HG03108 (cell line): ENCODE data around the gene ALDH1A3.

ENCODE experiments used
- ATAC-seq: cut with Tn5 transposase; IDR thresholded peaks from one replicate; pipeline ENCODE4 v1.9.1; 2021; ENCODE audit warnings: moderate library complexity; ENCODE audit not compliant: unreplicated experiment

Gene ALDH1A3

DNA sequence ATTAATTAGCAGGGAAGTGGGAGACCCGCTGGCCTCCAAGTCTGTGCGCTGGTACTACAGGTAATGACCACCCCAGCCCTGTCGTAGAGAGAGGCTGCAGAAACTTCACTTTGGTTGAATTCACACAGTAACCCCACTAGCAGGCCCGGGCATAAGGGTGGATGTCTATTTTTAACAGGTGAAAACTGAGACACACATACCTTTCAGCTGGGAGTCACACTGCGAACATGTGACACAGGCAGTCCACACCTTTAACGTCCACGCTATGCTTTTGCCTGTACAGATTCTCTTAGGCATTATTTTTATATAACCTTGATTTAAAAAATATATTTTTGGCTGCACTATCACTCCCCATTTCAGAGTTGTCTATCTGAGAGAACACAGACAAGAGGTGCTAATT, 43.4 kb downstream of the ALDH1A3 start:
- ATAC-seq = no peak

DNA sequence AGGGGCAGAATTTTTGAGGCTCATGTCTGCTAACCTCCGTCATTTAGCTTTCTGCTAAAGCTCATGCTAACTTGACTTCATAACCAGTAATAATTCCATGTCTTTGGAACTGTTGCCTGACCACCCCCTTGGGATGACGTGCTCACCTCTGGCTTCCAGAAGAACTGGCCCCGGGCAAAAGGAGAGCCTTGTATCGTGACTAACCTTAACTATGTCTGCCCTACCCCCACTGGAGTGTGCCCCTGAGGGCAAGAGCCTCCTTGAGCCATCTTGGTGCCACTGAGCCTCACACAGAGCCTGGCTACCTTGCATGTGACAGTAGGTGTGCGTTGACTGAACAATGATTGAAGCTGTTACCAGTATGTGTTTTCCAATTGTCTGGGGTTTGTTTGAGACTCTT, 44.3 kb downstream of the ALDH1A3 start:
- ATAC-seq = no peak

DNA sequence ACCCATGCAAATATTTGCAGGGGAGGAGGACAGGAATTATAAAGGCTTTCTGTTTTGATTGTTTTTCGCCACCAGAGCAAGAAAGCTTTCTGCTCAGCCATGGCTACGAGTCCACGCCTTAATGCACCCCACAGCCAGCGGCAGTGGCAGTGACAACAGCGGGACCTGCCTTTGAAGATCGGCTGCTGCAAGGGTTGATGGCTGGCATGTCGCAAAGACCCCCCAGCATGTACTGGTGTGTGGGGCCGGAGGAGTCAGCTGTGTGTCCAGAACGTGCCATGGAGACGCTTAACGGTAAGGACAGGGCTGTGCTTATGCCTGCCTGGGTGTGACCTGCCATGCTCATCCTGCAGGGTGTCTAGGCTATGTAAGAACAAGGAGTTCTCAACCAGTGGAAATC, 44.8 kb downstream of the ALDH1A3 start:
- no peak for ATAC-seq

DNA sequence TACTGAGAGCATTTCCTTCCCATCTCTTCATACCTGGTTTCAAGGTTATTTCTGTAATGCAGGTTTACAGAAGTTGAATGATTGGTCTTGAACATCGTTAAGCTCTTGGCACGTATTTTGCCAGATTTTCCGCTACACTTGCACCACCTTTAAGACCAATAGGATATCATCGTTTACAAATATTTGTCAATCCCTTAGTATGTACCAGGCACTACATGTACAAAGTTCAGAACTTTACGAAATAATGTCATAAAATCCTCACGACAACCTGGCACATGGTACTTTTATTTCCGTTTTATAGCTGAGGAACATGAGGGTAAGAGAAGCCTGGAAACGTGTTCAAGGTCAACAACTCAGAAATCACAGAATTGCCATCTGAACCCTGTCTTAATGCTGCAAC, 45.8 kb downstream of the ALDH1A3 start:
- no peak for ATAC-seq

DNA sequence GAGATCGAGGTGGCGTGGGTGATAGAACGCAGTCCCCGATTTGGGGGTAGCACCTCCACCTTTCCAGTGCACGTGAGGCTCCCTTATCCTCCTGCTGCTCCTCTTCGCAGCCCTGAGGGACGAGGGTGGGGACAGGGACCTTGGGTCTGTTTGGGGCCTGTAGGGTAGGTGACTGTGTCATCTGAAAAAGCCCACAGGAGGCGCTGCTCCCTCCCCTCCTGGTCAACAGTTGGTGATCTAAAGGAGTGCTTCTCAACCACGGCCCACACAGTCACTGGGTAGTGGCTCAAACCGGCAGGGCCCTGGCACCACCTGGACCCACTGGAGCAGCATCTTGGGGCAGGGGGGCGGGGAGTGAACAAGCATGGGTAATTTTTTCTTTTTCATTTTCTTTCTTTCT, 46.6 kb downstream of the ALDH1A3 start:
- ATAC-seq = no peak

DNA sequence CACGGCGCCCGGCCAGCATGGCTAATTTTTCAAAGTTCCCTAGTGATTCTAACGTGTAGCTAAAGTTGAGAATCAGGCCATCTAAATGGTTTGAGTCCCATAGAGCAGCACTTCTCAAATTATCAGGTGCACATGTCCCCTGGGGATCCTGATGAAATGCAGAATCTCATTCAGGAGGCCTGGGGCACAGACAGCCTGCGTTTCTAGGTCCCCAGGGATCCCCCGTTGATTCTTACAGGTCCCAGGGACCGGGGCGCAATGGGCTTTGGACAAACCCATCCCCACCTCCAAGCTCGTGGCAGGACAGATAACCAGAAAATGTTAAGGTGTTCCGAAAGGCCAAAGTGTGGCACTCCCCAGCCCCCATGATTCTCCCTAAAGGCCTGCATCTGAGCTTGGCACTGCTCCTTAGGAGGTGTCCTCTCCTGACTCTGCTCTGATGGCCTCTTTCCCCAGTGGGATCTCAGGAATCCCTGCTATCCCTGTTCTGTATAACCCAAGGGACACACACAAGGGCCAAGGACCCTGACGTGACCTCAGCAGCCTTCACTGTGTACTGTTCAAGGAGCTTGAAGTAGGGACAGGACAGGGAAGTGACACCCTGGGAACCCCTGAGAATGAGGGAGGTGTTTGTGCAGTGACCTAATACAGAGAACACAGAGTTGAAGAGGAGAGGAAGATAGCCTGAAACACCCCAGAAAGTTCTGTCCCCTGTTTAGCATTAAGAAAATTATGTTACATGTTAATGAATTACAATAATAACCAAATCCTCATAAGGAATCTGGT, 47.5 kb downstream of the ALDH1A3 start:
- ATAC-seq = peak; percentile 44

DNA sequence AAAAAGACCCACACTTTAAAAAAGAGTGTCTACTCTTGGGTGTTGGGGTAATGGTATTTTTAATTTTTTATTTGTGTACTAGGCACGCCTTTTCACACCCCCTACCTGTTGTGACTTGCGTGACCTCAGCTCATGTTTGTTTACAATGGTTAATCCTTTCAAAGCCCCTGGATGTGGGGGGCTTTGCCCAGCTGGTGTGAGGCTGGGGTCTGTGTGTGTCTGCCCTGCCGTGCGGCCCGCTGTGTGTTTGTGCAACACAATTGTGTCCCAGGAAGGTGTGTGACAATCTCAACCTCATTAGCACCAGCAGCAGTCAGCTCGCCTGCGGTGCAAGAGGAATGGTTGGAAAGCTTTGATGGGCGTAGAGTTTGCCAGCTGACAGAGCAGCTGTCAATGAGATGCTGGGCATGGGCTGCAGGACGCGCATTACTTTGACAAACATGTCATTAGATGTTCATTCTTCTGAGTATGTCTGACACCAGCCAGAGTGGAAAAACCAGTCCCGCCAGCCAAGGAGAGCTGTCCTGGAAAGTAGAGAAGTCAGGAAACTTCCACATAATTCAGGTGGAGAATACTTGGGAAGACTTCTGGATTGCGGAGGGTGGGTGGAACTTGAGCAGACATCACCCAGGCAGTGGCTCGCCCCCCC, 49.1 kb downstream of the ALDH1A3 start:
- no peak for ATAC-seq

DNA sequence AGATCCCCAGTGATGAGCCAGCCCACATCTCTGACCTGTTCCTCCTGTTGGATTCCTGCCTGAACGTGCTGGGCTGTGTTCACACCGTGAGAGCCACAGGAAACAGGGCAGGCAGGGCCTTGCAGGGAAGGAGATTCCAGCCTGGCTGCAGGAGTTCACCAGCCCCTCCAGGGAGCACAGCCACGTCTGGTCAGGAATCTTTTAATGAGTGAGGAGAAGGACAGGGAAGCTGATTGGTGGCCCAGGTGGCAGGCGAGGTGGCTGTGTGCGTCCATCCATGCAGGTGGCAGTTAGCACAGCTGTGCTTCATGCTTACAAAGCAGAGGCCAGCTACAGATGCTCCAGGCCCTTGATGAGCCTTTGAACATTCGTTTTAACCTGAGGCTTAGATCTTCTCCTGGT, 50.0 kb downstream of the ALDH1A3 start:
- ATAC-seq = peak; percentile 29

DNA sequence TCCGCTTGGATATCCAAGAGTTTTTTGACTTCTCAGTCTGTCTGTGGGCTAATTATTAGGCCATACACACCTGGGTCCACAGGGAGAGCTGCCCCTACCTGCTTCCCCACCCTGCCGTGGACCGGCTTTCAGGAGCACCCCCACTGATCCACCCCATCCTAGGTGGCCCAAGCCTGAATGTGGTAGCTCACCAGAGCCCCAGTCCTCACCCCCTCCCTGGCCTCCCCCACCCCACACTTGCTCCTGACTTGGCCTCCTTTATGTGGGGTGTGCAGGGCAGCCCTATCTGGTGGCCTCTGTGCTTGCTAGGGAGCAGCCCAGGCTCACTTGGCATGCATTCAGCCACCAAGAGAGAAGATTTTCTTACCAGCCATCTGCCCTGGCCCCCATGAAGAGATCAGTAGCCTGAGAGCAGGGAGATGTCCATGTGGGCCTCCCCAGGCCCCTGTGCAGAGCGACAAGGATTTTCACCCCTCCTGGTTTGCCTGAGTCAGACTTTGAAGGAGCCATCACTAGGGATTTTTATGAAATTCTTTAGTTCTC, 50.7 kb downstream of the ALDH1A3 start:
- no peak for ATAC-seq

DNA sequence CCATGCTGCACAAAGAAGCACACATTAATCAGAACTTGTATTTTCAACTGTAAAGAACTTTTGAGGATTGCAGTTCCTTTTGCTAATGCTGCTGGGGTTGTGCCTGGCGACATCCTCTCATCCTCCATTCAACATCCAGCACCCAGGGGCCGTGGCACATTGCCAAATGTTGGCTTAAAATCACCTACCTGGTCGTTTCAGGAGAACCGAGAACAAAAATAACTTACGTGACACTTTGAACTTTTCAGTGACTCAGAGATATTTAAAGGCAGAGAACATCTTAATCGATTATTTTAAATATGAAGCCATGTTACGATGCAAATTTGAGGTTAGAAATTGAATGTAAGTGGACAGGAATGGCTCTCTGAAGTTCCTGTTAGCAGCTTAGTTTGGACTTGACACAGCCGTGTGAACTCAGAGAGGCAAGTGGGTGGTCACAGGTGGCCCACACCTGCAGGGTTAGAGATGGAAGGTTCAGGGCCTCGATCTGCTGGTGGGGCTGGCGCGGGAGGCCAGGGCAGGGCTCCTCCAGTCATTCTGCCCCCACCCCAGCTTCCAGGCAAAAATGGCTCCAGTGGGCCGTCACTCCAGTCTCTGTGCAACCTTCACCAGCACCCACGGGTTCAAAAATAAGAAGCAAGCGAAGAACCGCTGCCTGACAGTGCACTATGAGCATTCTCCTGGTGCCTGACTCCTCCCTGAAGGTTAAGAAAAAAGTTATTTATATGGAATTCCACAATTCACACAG, 51.7 kb downstream of the ALDH1A3 start:
- no peak for ATAC-seq

DNA sequence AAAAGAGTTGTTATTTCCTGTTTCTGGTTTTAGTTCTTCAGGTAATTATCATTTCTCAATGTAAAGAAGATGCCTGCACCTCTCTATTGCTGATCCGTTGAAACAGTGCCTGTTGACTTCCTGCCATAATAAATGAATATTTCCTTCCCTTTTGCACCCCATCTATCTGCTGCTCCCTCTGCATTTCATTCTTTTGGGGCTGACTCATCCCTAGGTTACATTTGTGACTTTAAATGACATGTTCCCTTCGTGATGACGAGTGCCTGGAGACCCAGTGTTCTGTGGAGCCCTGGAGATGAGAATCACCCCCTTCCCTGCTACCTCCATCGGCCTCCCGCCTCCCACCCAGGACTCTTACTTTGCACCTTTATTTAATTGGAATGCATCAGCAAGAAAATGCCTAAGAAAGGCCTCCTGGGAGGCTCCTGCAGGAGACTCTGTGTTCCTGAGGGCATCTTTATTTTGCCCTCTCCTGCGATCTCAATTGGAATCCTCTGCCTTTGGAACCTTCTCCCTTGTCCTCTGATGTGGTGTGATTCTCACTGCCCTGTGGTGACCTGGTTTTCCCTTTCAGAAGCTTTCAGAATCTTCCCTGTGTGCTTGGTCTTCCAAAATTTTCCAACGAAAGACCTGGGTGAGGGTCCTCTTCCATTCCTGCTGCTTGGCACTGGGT, 53.2 kb downstream of the ALDH1A3 start:
- ATAC-seq = no peak

DNA sequence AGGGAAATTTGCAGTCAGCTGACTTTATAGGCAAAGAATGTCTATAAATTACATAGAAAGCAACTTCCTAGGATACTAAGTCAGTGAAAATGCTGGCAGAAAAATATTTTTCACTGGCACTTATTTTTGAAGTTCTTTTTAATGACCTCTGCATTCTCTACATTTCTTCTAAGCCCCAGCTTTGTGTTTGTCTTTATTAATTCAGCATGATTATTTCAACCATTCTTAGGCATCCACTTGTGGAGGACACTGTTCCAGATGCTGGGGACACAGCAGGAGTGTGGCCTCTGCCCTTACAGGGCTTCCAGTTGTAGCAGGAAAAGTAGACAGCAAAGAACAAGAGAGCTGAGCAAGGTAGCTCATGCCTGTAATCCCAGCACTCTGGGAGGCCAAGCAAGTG, 54.5 kb downstream of the ALDH1A3 start:
- ATAC-seq = no peak

DNA sequence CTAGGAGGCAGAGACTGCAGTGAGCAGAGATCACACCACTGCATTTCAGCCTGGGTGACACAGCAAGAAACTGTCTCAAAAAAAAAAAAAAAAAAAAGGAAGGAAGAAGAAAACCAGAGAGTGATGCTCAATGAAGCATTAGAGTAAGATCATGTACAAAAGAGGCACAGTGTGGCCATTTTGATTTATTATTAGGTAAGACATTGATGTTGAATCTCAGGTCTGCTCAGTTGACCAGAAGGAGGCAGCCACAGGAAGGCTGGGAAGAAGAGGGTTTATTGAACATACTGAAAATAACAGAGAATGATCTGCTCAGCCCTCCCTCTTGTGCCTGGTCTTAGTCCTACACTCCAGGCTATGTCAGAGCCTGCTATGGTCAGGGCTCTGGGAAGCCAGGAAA, 55.1 kb downstream of the ALDH1A3 start:
- ATAC-seq = no peak

DNA sequence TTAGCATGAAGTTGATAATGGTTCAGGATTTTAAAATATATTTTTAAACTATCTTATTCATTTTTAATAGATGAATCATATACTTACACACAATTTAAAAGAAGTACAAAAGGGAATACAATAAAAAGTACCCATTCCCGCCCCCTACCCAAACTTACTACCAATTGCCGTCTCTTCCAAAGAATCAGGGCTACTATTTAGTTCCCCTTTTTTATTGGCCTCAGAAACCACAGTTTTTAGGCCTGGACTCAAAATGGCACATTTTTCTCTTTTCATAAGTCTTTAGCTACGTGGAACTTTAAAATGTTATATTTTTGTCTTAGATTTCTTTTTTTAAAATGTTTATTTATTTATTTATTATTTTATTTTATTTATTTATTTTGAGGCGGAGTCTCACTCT, 57.5 kb downstream of the ALDH1A3 start:
- no peak for ATAC-seq

DNA sequence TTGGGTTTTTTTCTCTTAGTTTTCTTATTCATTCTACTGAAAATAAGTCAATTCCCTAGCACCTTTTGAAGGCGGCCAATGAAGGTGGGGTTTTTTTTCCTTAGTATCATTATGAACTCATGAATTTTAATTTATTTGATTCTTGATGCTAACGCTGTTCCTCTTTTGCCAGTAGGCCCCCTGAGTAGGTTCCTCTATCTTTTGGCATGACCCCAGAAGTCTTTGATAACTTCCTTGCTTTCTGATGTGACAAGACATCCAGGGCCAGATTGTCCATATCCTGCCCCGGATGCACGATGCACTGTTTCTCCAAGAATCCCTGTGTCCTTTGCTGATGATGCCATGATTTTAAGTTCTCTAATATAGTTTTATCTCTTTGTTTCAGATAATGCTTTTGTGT, 60.2 kb downstream of the ALDH1A3 start:
- ATAC-seq = no peak

DNA sequence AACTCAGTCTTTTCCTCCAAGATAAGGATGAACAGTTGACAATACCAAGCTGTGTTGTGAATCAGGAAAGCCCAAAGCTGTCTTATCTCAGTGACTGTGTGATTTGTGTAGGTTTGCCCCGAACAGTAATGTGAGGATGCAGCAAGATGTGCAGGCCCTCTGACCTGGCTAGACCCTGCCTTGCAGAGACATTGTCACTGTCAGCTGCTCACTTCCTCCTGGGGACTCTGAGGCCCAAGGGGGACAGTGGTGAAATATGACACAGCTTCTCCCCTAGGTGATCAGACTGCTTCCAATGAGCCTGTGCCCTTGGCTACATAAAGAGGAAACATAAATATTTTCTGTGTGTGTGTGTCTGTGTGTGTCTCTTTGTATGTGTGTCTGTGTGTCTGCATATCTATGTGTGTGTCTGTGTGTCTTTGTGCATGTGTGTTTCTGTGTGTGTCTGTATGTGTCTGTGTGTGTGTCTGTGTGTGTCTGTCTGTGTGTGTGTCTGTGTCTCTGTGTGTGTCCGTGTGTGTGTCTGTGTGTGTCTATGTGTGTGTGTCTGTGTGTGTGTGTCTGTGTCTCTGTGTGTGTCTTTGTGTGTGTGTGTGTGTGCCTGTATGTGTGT, 61.2 kb downstream of the ALDH1A3 start:
- ATAC-seq = peak; percentile 55

DNA sequence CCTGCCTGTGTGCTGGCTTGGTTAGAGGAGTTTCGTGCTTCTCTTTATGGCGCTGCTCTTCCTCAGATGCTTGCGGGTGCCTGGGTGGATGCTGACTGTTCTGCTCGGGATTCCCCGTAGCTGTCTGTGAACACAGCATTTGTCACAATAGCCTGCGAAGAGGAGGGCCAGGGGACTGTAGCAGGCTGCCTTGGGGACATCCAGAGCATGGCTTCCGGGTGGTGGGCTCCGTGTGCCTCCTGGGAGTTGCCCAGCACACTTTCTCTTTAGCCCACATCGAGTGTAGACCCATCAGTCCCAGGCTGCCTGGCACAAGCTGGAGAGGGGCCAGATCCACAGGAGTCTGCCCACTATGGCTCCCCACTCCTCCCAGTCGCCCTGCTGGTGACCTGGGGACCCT, 61.9 kb downstream of the ALDH1A3 start:
- ATAC-seq = peak; percentile 41

DNA sequence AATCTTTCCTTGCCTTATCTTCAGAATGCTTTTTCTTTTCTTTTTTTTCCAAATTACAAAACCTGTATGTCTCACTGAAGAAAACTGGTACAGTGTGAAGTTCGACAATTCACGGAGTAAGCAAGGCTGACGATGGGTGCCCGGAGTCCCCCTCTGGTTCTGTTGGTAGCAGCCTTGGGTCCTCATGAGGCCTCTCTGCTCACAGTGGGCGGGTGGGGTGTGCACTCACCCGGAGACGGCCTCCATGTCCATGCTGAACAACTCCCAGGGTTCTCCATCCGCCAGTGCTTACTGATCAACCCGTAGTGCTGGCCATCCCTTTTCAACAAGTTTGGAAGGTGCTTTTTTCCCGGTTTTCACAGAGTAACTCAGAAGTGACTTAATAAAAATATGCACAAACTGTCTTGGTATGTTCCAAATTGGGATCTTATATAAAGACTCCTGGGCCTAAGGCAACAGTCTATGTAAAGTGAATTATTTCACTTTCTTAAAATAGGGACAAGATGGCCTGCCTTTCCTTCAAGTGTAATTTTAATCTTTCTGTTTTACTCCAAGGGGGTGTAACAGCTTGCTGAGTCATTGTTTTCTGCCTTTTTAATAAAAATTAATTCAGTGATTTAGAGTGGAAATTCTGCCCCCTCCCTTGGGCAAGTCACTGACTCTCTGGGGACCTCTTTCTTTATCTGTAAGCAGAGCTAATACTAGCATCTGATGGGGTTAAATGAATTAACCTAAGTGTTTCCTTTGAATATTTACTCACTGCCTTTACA, 63.2 kb downstream of the ALDH1A3 start:
- ATAC-seq = peak; percentile 25

DNA sequence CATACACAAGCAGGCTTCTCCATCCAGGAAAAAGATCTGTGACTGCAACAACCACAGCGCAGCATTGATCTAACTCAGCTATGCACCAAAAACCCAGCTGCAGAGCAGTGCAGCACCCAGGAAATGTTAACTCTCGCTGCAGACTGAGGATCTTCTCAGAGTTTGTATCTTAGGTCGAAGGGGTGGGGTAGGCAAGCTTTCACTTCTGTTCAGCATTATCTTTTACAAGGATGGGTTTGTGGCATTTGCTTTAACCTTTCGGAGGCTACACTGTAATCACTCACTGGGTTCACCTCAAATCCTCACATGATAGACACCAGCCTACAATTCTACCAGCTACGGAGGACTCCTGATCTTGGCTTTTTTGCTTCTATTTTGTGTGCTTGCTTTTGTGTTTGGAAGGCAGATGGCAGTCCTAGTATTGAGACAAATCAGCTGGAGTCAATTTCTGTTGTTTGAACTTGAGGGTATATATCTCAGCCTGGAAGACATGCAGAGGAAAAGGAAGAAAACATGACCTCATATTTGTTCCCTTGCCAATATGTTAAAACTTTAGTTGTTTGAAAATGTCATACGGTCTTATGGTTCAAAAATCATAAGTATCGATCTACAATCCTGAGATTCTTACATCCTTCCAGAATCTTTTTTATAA, 64.7 kb downstream of the ALDH1A3 start:
- ATAC-seq = no peak
